ENCODE results near the gene G3BP2. TPM values are rescaled to one million over a fixed set of nuclear protein-coding genes. Genes with fewer than 3 reads are reported as not detected.

G3BP2 gene
- total and polyA plus RNA-seq, 2 of the 8 experiments (the other 6 are each of a cell fraction or from before 2014, with no cell fraction given), result 83.7 to 378 TPM

DNA sequence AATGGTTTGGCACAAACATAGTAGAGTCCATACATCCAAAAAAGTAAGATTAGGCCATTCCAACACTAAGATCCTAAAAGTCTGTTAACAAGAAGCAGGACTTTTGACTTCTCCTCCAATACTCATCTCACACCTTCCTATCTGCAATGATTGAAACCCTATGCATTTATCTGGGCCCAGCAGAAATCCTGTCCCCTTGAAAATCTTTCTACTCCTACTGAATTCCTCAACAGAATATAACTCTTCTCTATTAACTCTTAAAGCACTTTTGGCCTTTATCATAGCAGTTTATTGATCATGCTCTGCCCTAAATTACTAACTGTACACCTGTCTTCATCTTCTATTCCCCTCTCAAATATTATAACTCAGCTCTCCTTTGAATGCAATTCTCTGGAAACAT, 4.6 kb downstream of the G3BP2 start:
- Histone ChIP-seq H3K9ac (replicated peaks in 1 of 4; ENCODE audit: extremely low read depth in 1 of 4, low read depth in 3 of 4, low read length in 3 of 4) (no peak overlapping the region), H4K91ac (replicated peaks; ENCODE audit: insufficient read length, low read length) (no peak overlapping the region), H3K14ac (ENCODE audit: insufficient read length) (no peak overlapping the region), H4K5ac (ENCODE audit: insufficient read length, low read depth, low read length) (no peak overlapping the region), H3K4me3 (ENCODE audit: extremely low read depth in 1 of 4, insufficient read depth in 2 of 4, low read depth in 3 of 4, low read length in 4 of 4) (peak overlapping the region in 1 of 4 experiments; percentile 92; a peak in 1 of 8 replicates), H2BK5ac (ENCODE audit: low read depth, low read length) (no peak overlapping the region), H3K9me3 (ENCODE audit: insufficient read depth in 2 of 2, low read depth in 1 of 2, low read length in 1 of 2) (no peaks in the 10 kb centered on the region), H3K79me1 (ENCODE audit: low read depth, low read length) (peaks cover 2% of the 10 kb centered on the region; the same call in 1 of the 2 replicates), H2AK5ac (ENCODE audit: low read depth, low read length) (no peak overlapping the region), H3K4me2 (ENCODE audit: insufficient read depth in 1 of 2, low read depth in 2 of 2, low read length in 2 of 2) (peak overlapping the region; percentile 25 to 70), H2BK15ac (ENCODE audit: low read length) (no peak overlapping the region), H3K79me2 (ENCODE audit: control insufficient read depth in 1 of 2, insufficient read depth in 2 of 2, low read length in 2 of 2) (peaks cover 79 to 96% of the 10 kb centered on the region in 2 experiments), H4K8ac (ENCODE audit: extremely low read depth, insufficient read depth, low read length) (no peak overlapping the region), H3K27ac (ENCODE audit: low read depth, low read length) (no peak overlapping the region), H2BK120ac (replicated peaks; ENCODE audit: low read depth, low read length) (no peak overlapping the region), H2AFZ (ENCODE audit: low read length) (no peak overlapping the region), H2BK12ac (ENCODE audit: low read depth, low read length) (no peak overlapping the region), H2BK20ac (ENCODE audit: low read length) (no peak overlapping the region), H3K23ac (ENCODE audit: insufficient read length) (no peak overlapping the region), H3K23me2 (ENCODE audit: low read depth, low read length) (peaks cover 3% of the 10 kb centered on the region), H3K4me1 (replicated peaks in 1 of 4; ENCODE audit: control insufficient read depth in 3 of 4, insufficient read depth in 4 of 4, low read length in 3 of 4) (peaks cover 0 to 4% (median 3%) of the 10 kb centered on the region in 4 experiments; a peak in 4 of 7 replicates), H4K20me1 (replicated peaks in 1 of 2; ENCODE audit: control insufficient read depth in 1 of 2, insufficient read depth in 2 of 2, low read length in 2 of 2) (peaks cover 37 to 51% of the 10 kb centered on the region in 2 experiments), H3K4ac (replicated peaks; ENCODE audit: insufficient read length, low read depth, low read length) (no peak overlapping the region), H3K27me3 (replicated peaks in 1 of 4; ENCODE audit: control insufficient read depth in 3 of 4, extremely low read depth in 1 of 4, insufficient read depth in 3 of 4, low read length in 3 of 4) (no peaks in the 10 kb centered on the region), H3K56ac (replicated peaks; ENCODE audit: insufficient read length, low read depth, low read length) (no peak overlapping the region), H3K18ac (ENCODE audit: extremely low read depth, low read length) (no peak overlapping the region), H3K36me3 (ENCODE audit: control insufficient read depth in 2 of 4, insufficient read depth in 4 of 4, low read length in 3 of 4) (no peaks in the 10 kb centered on the region)
- POLR2A ChIA-PET (ENCODE audit: partially characterized antibody), result interaction anchor here (0.6 to 8.2 kb wide), 9 partner anchors 9 to 174 kb away, joined by 3 to 117 read pairs (median 6); partner anchors contain the start of gene USO1
- CTCF ChIA-PET (ENCODE audit: partially characterized antibody), result interaction anchor here (0.8 to 6.9 kb wide), 6 partner anchors 9 to 55 kb away, joined by 3 to 36 read pairs (median 6); partner anchors contain the start of gene USO1
- no peak for DNase-seq (ENCODE audit: low read depth in 1 of 2, low spot score in 2 of 2)
- no peak for FAIRE-seq
- no peak for TF ChIP-seq ASH2L (IDR thresholded peaks at IDR 0.05; ENCODE audit: low read length)
